GM12874 (cell line): ENCODE data around the gene RFTN1.

Experiments
- TF ChIP-seq, protein P1 (sequence below): IDR thresholded peaks from 2 replicates; pipeline ENCODE4 v1.5.1; 2011; ENCODE audit warnings: low read depth, mild to moderate bottlenecking, control low read depth, low read length, moderate library complexity; ENCODE audit not compliant: insufficient read depth

The RFTN1 gene

DNA sequence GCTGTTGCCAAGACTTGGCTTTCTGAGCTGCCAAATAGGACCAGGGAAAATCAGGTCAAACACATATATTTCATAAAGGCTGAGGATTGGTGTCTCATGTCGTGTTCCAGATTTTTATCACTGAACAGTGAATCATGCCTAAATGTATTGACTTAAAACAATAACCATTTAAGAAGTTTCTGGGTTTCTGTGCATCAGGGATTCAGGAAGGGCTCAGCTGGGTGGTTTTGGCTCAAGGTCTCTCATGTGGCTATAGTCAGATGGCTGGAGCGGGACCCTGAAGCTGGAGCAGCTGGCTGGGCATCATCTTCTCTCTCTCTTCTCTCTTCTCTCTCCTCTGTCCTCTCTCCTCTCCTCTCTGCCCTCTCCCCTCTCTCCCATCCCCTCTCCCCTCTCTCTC, 10.7 kb upstream of the RFTN1 start:
- TF ChIP-seq, protein P1, sequence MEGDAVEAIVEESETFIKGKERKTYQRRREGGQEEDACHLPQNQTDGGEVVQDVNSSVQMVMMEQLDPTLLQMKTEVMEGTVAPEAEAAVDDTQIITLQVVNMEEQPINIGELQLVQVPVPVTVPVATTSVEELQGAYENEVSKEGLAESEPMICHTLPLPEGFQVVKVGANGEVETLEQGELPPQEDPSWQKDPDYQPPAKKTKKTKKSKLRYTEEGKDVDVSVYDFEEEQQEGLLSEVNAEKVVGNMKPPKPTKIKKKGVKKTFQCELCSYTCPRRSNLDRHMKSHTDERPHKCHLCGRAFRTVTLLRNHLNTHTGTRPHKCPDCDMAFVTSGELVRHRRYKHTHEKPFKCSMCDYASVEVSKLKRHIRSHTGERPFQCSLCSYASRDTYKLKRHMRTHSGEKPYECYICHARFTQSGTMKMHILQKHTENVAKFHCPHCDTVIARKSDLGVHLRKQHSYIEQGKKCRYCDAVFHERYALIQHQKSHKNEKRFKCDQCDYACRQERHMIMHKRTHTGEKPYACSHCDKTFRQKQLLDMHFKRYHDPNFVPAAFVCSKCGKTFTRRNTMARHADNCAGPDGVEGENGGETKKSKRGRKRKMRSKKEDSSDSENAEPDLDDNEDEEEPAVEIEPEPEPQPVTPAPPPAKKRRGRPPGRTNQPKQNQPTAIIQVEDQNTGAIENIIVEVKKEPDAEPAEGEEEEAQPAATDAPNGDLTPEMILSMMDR, result no peak

DNA sequence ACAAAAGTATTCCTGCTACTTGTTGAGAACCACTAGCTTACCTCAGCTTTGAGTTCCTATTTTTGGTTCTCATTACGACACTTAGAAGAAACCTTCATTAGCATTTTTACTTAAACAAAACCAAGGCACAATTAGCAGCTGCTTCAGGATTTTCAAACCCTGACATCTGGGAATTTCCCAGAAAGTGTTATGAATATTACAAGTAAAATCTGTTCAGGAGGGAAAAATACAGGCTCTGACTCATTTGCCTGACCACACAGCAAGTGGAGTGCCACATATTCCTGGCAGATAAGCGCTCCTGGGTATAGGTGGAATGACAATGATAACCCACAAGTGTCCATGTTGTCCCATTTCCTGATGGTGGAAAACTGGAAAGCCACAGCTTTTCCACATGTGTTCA, 10.3 kb upstream of the RFTN1 start:
- TF ChIP-seq, protein P1, result no peak

DNA sequence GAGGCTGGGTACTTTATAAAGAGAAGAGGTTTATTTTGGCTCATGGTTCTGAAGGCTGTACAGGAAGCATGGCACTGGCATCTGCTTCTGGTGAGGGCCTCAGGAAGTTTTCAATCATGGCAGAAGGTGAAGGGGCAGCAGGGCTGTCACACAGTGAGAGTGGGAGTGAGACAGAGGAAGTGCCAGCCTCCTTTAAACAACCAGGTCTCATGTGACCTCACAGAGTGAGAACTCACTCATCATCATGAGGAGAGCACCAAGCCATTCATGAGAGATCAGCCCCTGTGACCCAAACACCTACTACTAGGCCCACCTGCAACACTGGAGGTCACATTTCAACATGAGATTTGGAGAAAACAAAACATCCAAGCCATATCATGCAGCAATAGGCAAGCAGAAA, 9.3 kb upstream of the RFTN1 start:
- TF ChIP-seq, protein P1, result no peak

DNA sequence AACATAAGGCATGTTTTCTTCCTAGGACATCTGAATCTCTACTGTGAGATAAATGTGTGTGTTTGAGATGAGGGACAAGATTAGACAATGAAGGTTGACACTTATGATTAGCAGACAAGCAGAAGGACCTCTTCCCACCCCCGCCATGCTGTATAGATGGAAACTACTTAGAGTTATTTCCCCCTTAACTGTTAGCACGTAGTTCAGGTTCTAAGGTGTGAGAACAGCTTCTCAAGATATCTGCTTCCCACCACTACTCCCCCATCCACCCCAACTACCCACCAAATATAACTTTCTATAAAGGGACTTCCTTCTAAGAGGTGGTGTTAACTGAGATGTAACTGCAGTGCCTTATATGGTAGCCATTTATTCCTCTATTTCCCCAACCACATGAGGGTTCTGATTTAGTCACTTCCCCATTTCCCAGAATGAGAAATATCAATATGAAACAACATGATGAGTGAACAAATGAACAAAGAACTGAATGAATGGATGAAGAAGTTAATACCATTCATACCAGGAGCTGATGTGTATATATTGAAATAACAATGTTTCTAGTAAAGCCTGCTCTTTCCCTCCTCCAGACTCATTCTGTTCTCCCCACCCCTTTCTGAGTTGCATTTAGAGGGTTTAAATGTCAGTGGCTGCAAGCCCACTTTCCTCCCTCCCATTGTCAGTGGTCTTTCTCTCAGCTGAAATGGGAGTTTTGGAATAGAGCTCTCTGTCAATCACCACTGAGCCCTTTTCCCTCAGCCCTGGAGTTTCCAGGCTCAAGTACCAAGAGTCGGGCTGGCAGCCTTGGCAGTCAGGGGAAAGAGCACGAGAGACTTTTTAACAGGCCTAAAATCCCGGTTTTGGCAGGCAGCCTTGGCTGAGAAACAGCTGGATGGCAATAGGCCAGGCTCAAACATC, 7.7 kb upstream of the RFTN1 start:
- TF ChIP-seq, protein P1, result no peak

DNA sequence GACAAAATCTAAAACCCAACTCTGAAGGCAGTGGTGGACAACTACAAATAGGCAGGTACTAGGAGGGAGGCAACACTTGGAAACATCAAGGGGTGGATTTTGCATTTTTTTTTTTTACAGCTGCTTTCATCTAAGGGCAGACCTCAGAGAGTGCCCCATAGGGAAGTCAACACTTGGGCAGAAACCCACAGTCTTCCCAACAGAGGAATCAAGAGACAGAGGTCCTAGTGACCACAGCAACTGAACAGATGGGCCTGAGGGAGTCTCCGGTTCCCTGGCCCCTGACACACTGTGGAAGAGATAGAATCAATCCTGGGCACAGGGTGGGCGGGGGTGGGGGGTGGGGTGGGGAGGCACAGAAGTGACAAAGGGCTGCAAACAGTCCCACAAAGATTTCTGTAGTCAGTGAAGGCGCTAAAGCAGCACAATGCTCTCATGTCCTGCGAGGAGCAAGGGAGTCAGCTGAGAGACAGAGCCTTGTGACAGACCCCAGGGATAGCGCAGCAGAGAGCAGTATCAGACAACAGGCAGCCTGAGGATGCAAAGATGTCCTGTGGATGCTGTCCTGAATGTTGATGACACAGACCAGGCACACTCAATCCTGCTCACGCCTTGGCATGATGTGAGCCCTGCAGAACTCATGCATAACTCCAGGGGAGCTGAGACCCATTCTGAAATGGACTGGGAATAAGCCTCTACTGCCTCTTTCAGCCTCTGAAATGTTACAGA, 6.9 kb upstream of the RFTN1 start:
- TF ChIP-seq, protein P1, result no peak

DNA sequence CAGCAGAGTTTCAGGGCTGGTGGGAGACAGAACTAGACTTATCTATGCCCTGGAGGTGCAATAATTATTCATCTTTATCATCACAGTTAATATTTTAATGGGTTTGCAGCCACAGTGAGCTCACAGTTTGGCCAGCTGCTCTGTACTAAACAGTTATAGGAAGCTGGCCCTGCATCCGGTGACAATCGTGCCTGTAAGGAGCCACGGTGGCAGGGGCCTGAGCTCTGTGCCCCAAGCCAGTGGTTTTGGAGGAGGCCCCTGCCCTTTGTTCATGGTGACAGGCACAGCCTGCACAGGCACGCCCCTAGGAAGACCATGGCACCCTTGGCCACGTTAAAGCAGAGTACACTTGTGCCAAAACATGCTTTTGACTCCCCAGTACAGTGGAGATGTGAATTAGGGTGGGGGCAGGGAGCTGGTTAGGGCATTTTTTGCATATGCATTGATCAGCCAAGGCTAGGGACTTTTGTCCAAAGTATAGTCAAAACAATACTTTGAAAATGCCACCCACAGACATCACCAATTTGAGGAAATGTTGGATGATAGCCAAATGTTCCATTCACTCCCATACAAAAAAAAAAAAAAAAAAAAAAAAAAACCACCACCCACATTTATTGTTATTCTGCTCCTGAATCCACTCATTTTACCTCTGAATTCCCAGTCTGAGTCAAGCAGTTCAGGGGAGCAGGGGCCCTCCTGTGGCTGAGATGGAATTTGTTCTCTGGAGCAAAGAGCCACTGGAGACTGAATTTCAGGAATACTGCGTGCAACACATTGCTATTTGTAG, 3.4 kb upstream of the RFTN1 start:
- TF ChIP-seq, protein P1, result no peak
